Cardiac fibroblast (primary cell): ENCODE data around the gene BACE2.

Experiments used
- DNase-seq, 2 donors: peaks; one replicate each; pipeline versions ENCODE4 v3.0.0 to v3.0.0-alpha.2; 2010; ENCODE audit warnings: low read depth in 2 of 2
- H3K4me3 ChIP-seq, 2 donors: replicated peaks in 1 of 2; 1 replicate in 1 of 2; 2 replicates in 1 of 2; pipeline ENCODE4 v1.5.1; 2011; ENCODE audit warnings: low read depth in 2 of 2, low read length in 2 of 2, mild to moderate bottlenecking in 2 of 2, moderate library complexity in 1 of 2
- TF ChIP-seq, protein P1 (sequence below): IDR thresholded peaks from one replicate; pipeline ENCODE4 v1.5.1; 2011; ENCODE audit warnings: low read depth, mild to moderate bottlenecking, low read length, inconsistent platforms

Gene BACE2

DNA sequence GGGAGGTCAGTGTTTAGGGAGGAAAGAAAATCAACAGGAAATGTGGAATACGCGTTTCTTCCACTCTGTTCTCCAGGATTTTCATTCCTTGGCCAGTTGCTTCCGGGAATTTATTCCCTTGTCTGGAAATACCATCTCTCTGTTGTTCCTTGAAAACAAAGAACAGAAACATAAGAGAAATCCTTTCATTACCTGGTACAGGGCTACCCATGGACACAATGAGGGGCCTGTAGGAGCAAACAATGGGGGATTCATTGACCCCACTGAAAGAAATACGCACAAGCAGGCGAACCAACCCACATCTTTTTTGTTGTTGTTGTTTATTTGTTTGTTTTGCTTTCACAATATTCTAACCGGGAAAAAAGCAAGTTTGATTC lies 20.0 kb upstream of the BACE2 start:
- H3K4me3 ChIP-seq = no peak overlapping the region
- TF ChIP-seq, protein P1, sequence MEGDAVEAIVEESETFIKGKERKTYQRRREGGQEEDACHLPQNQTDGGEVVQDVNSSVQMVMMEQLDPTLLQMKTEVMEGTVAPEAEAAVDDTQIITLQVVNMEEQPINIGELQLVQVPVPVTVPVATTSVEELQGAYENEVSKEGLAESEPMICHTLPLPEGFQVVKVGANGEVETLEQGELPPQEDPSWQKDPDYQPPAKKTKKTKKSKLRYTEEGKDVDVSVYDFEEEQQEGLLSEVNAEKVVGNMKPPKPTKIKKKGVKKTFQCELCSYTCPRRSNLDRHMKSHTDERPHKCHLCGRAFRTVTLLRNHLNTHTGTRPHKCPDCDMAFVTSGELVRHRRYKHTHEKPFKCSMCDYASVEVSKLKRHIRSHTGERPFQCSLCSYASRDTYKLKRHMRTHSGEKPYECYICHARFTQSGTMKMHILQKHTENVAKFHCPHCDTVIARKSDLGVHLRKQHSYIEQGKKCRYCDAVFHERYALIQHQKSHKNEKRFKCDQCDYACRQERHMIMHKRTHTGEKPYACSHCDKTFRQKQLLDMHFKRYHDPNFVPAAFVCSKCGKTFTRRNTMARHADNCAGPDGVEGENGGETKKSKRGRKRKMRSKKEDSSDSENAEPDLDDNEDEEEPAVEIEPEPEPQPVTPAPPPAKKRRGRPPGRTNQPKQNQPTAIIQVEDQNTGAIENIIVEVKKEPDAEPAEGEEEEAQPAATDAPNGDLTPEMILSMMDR = no peak
- no peak for DNase-seq

DNA sequence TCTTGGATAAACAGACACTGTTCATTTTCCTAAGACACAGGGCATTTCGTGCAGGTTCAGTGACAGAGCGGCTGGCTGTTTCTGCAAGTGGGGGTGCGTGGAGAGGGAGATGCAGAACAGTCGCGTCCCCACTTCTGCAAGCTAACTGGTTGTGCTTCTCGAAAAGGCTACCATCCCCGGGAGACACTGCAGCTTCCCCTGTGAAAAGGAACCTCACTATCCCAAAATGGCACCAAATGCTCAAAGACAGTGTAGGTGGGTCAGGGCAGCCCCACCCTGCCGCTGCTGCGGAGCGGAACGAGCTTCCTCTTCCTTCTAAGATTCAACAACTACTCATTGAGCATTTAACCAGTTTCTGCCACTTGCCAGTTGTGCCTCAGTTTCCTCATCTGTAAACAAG lies 19.2 kb upstream of the BACE2 start:
- DNase-seq = no peak
- H3K4me3 ChIP-seq = no peak overlapping the region
- TF ChIP-seq, protein P1 = no peak

DNA sequence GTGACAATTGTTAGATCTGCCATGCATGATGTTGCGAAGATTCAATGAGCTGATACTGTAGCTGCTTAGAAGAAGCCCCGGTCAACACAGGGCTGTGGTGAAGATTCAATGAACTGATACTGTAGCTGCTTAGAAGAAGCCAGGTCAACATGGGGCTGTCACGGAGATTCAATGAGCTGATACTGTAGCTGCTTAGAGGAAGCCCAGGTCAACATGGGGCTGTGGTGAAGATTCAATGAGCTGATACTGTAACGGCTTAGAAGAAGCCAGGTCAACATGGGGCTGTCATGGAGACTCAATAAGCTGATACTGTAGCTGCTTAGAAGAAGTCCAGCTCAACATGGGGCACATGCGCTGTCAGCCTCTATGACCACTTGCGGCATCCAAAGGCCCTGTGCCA lies 18.8 kb upstream of the BACE2 start:
- DNase-seq = no peak
- H3K4me3 ChIP-seq = no peak overlapping the region
- TF ChIP-seq, protein P1 = no peak

DNA sequence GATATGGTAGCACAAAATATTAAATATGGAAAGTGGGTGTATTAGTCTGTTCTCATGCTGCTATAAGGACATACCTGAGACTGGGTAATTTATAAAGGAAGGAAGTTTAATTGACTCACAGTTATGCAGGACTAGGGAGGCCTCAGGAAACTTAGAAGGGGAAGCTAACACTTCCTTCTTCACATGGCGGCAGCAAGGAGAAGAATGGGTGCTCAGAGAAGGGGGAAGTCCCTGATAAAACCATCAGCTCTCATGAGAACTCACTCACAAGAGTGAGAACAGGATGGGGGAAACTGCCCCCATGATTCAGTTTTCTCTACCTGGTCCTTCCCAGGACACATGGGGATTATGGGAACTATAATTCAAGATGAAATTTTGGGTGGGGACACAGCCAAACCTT lies 15.8 kb upstream of the BACE2 start:
- H3K4me3 ChIP-seq = no peak overlapping the region
- TF ChIP-seq, protein P1 = no peak
- no peak for DNase-seq

DNA sequence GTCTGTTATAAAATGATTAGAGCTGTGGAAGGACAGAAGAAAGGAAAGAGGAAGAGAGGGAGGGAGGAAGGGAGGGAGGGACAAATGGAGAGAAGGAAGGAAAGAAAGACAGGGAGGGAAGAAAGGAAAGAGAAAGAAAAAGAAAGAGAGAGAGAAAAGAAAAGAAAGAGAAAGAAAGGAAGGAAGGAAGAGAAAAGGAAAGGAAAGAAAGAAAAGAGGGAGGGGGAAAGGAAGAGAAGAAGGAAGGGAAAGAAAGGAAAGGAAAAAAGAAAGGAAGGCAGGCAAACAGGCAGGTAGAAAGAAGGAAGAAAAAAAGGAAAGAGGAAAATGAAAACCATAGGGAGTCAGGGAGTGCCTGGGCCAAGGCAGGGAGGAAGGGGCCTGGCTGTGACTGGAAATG lies 14.5 kb upstream of the BACE2 start:
- DNase-seq = no peak
- TF ChIP-seq, protein P1 = no peak
- no peak overlapping the region for H3K4me3 ChIP-seq

DNA sequence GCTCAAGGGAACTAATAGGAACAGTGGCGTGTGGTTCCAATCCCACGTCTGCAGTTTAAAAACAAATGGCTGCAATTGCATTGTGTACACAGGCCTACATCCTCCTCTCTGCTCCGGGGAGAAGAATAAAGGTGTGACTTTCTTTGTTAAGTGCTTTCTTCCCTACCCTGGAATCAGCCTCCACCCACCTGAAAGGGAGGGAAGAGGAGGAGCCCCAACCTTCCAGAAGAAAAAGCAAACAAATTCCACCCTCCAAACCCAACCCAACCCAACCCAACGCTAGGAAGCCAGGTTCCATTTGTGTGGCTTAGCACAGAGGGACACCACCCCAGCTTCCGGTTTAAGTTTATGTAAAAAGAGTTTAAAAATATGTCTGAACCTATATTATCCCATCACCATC lies 11.8 kb upstream of the BACE2 start:
- no peak for DNase-seq
- TF ChIP-seq, protein P1 = no peak
- no peak overlapping the region for H3K4me3 ChIP-seq

DNA sequence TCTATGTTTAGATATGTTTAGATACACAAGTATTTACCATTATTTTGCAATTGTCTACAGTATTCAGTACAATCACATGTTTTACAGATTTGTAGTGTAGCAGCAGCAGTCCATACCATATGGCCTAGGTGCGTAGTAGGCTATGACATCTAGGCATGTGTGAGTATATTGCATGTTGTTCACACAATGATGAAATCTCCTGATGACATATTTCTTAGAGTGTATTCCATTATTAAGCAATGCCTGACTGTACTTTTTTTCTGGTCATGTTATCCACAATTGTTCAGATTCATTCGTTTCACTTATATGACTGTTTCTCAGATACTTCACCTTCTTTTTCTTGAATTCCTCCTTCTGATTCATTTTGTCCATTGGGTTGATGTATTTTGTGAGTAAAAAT lies 9.9 kb upstream of the BACE2 start:
- TF ChIP-seq, protein P1 = no peak
- peak in 1 of 2 donors; percentile 17 for DNase-seq
- no peak overlapping the region for H3K4me3 ChIP-seq
